Measurements from ENCODE around the gene ZNF574. TPM values are rescaled to one million over a fixed set of nuclear protein-coding genes. Genes with fewer than 3 reads are reported as not detected.

Gene ZNF574
- total and polyA plus RNA-seq, 2 donors (not counting 3 experiments of a cell fraction or from before 2014, with no cell fraction given), result 13.6 to 15.3 TPM

DNA sequence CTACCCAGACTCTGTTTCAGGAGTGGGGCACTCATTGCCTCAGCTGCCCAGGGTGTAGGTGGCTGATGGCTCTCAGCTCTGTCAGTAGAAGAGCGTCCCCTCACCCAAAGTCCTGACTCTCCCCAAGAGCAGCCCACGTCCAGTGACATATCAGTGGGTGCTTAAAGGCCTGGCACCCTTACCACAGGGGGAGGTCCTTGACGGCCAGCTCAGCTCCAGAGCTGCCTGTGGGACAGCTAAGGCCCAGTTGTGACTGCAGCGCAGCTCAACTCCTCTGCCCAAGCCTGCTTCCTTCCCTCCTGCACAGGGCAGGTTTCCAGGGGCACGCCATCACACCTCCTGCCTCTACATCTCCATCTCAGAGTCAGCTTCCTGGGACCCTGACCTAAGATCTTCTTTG, 38.3 kb upstream of the ZNF574 start:
- Histone ChIP-seq H3K36me3 (ENCODE audit: control insufficient read depth in 2 of 2, extremely low read depth in 1 of 2, insufficient read depth in 2 of 2, low read length in 2 of 2) (no peaks in the 10 kb centered on the region), H3K4me1 (ENCODE audit: control insufficient read depth, extremely low read depth, insufficient read depth, low read length) (no peaks in the 10 kb centered on the region), H3K79me2 (ENCODE audit: control insufficient read depth, insufficient read depth, low read length) (no peaks in the 10 kb centered on the region), H3K9ac (replicated peaks; ENCODE audit: extremely low read depth, insufficient read depth, low read length) (no peak overlapping the region), H3K27ac (ENCODE audit: insufficient read depth, low read depth, low read length) (no peak overlapping the region), H3K9me1 (replicated peaks; ENCODE audit: control insufficient read depth, extremely low read depth, insufficient read depth, low read length) (no peaks in the 10 kb centered on the region), H3K4me2 (ENCODE audit: insufficient read depth, low read length) (no peak overlapping the region), H3K27me3 (ENCODE audit: control insufficient read depth in 2 of 2, insufficient read depth in 2 of 2, low read length in 2 of 2) (no peaks in the 10 kb centered on the region), H3K9me3 (replicated peaks; ENCODE audit: control insufficient read depth, insufficient read depth, low read length) (no peaks in the 10 kb centered on the region), H2AFZ (ENCODE audit: low read depth, low read length) (no peak overlapping the region), H3K4me3 (replicated peaks in 1 of 3; ENCODE audit: insufficient read depth in 1 of 3, low read depth in 1 of 3, low read length in 3 of 3) (no peak overlapping the region), H4K20me1 (replicated peaks; ENCODE audit: control insufficient read depth, extremely low read depth, insufficient read depth, low read length) (no peaks in the 10 kb centered on the region)
- ChIA-PET CTCF (interaction anchor here (1.2 to 5.3 kb wide), 3 partner anchors 8 to 16 kb away, joined by 3 to 25 read pairs (median 3); no protein-coding TSS in a partner anchor), POLR2A (no interaction called here)
- FAIRE-seq (no peak), DNase-seq (ENCODE audit: low read depth, low spot score) (no peak)
- dilution Hi-C loops (cut with MboI; ENCODE audit: extremely low pct_ligation_motif_present, low sequenced_read_pairs) (no loop called here), intact Hi-C loops (cut with micrococcal nuclease) (no loop called here)
- TF ChIP-seq POLR2A (IDR thresholded peaks at IDR 0.05; ENCODE audit: low read depth, low read length), result no peak
- TF ChIP-seq JUN (IDR thresholded peaks at IDR 0.05; ENCODE audit: borderline replicate concordance, insufficient read depth, insufficient read length, low read depth), result no peak
- no peak for TF ChIP-seq EZH2 (IDR thresholded peaks at IDR 0.05; ENCODE audit: borderline replicate concordance, low read depth, low read length, severe bottlenecking)
- TF ChIP-seq, protein P1, sequence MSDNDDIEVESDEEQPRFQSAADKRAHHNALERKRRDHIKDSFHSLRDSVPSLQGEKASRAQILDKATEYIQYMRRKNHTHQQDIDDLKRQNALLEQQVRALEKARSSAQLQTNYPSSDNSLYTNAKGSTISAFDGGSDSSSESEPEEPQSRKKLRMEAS (IDR thresholded peaks at IDR 0.05; ENCODE audit: insufficient read depth, insufficient read length), result no peak
- no peak for TF ChIP-seq FOS (IDR thresholded peaks at IDR 0.05; ENCODE audit: borderline replicate concordance, insufficient read depth, low read length)
- TF ChIP-seq POLR2AphosphoS5 (IDR thresholded peaks at IDR 0.05; ENCODE audit: insufficient read depth, low read depth, low read length), result no peak
- TF ChIP-seq GATA2 (IDR thresholded peaks at IDR 0.05; ENCODE audit: insufficient read depth, insufficient read length, low read depth, low read length), result no peak
- BruUV-seq (replicated peaks), result no TSS peak

GRCh38 chr19:42038666-42039065, 37.3 kb upstream of the ZNF574 start:
- no peaks in the 10 kb centered on the region for H3K36me3 ChIP-seq (ENCODE audit: control insufficient read depth in 2 of 2, extremely low read depth in 1 of 2, insufficient read depth in 2 of 2, low read length in 2 of 2)
- DNase-seq (ENCODE audit: low read depth, low spot score) (no peak), FAIRE-seq (no peak)
- BruUV-seq (replicated peaks), result no TSS peak
- no peaks in the 10 kb centered on the region for H3K4me1 ChIP-seq (ENCODE audit: control insufficient read depth, extremely low read depth, insufficient read depth, low read length)
- no peaks in the 10 kb centered on the region for H3K79me2 ChIP-seq (ENCODE audit: control insufficient read depth, insufficient read depth, low read length)
- H3K9ac ChIP-seq (replicated peaks; ENCODE audit: extremely low read depth, insufficient read depth, low read length), result no peak overlapping the region
- H3K4me3 ChIP-seq (replicated peaks in 1 of 3; ENCODE audit: insufficient read depth in 1 of 3, low read depth in 1 of 3, low read length in 3 of 3), result no peak overlapping the region
- H3K9me3 ChIP-seq (replicated peaks; ENCODE audit: control insufficient read depth, insufficient read depth, low read length), result no peaks in the 10 kb centered on the region
- TF ChIP-seq POLR2AphosphoS5 (IDR thresholded peaks at IDR 0.05; ENCODE audit: insufficient read depth, low read depth, low read length) (no peak), EZH2 (IDR thresholded peaks at IDR 0.05; ENCODE audit: borderline replicate concordance, low read depth, low read length, severe bottlenecking) (no peak), CTCF (IDR thresholded peaks at IDR 0.05; ENCODE audit: extremely low read depth in 1 of 2, insufficient read depth in 1 of 2, low read depth in 1 of 2, low read length in 2 of 2) (no peak), POLR2A (IDR thresholded peaks at IDR 0.05; ENCODE audit: low read depth, low read length) (no peak), MYC (IDR thresholded peaks at IDR 0.05; ENCODE audit: low read depth, low read length) (no peak), FOS (IDR thresholded peaks at IDR 0.05; ENCODE audit: borderline replicate concordance, insufficient read depth, low read length) (no peak), GATA2 (IDR thresholded peaks at IDR 0.05; ENCODE audit: insufficient read depth, insufficient read length, low read depth, low read length) (no peak), JUN (IDR thresholded peaks at IDR 0.05; ENCODE audit: borderline replicate concordance, insufficient read depth, insufficient read length, low read depth) (no peak)
- TF ChIP-seq, protein P1 (IDR thresholded peaks at IDR 0.05; ENCODE audit: insufficient read depth, insufficient read length), result no peak
- no peaks in the 10 kb centered on the region for H4K20me1 ChIP-seq (replicated peaks; ENCODE audit: control insufficient read depth, extremely low read depth, insufficient read depth, low read length)
- intact Hi-C loops (cut with micrococcal nuclease), result no loop called here
- H3K27me3 ChIP-seq (ENCODE audit: control insufficient read depth in 2 of 2, insufficient read depth in 2 of 2, low read length in 2 of 2), result no peaks in the 10 kb centered on the region
- H3K27ac ChIP-seq (ENCODE audit: insufficient read depth, low read depth, low read length), result no peak overlapping the region
- ChIA-PET POLR2A (no interaction called here), CTCF (interaction anchor here (1.2 to 5.3 kb wide), 2 partner anchors 9 to 15 kb away, joined by 3 to 25 read pairs; no protein-coding TSS in a partner anchor)
- no peaks in the 10 kb centered on the region for H3K9me1 ChIP-seq (replicated peaks; ENCODE audit: control insufficient read depth, extremely low read depth, insufficient read depth, low read length)
- H3K4me2 ChIP-seq (ENCODE audit: insufficient read depth, low read length), result no peak overlapping the region
- no peak overlapping the region for H2AFZ ChIP-seq (ENCODE audit: low read depth, low read length)
- dilution Hi-C loops (cut with MboI; ENCODE audit: extremely low pct_ligation_motif_present, low sequenced_read_pairs), result no loop called here

Data from endothelial cell of umbilical vein (primary cell).